Glomerular visceral epithelial cell (primary cell): ENCODE measurements around the gene NFATC1.
"Not testable (repeated sequence)": the region's sequence is repeated elsewhere in the genome, so short reads cannot be mapped to it uniquely, and the experiment has no call there.

ENCODE experiments used
- DNase-seq: peaks from one replicate; pipeline ENCODE4 v3.0.0-alpha.2; 2016; ENCODE audit errors: extremely low spot score

NFATC1 gene

GRCh38 chr18:79476031-79476917 is 80.5 kb downstream of the NFATC1 start:
- no peak for DNase-seq

GRCh38 chr18:79476918-79477571 is 81.3 kb downstream of the NFATC1 start:
- no peak for DNase-seq

GRCh38 chr18:79477711-79478483 is 82.2 kb downstream of the NFATC1 start:
- no peak for DNase-seq

- DNase-seq = no peak
These were observed 82.9 kb downstream of the NFATC1 start for GRCh38 chr18:79478484-79479115.

GRCh38 chr18:79479116-79479760 is 83.5 kb downstream of the NFATC1 start:
- no peak for DNase-seq

- no peak for DNase-seq
These were observed 84.0 kb downstream of the NFATC1 start for GRCh38 chr18:79479761-79480161.

GRCh38 chr18:79480171-79481045 is 84.7 kb downstream of the NFATC1 start:
- no peak for DNase-seq

- DNase-seq = no peak
These were observed 85.5 kb downstream of the NFATC1 start for GRCh38 chr18:79481046-79481790.

- not testable (repeated sequence) for DNase-seq
These were observed 87.7 kb downstream of the NFATC1 start for GRCh38 chr18:79483393-79483792.

GRCh38 chr18:79483971-79484491 is 88.3 kb downstream of the NFATC1 start:
- DNase-seq = no peak

GRCh38 chr18:79484661-79485621 is 89.2 kb downstream of the NFATC1 start:
- peak; percentile 94 for DNase-seq

GRCh38 chr18:79485788-79486355 is 90.1 kb downstream of the NFATC1 start:
- peak; percentile 87 for DNase-seq

- no peak for DNase-seq
These were observed 90.8 kb downstream of the NFATC1 start for GRCh38 chr18:79486356-79487182.

GRCh38 chr18:79487183-79487800 is 91.6 kb downstream of the NFATC1 start:
- no peak for DNase-seq

GRCh38 chr18:79487801-79488201 is 92.1 kb downstream of the NFATC1 start:
- DNase-seq = no peak

- no peak for DNase-seq
These were observed 92.8 kb downstream of the NFATC1 start for GRCh38 chr18:79488311-79489050.
